Daoy (cell line): Measurements from ENCODE around the gene PCDHA4. TPM values are rescaled to one million over a fixed set of nuclear protein-coding genes. Genes with fewer than 3 reads are reported as not detected.

ENCODE experiments used
- DNase-seq: peaks from one replicate; pipeline ENCODE4 v3.0.0-alpha.2; 2015; ENCODE audit warnings: low read depth
- total RNA-seq: library from RNA; depleted of rRNA; stranded (reverse); fragments of >200 nt; shearing (Covaris generic); gene quantifications from 2 replicates; pipeline ENCODE4 v1.2.3, GENCODE V29; 2014; rRNA removed

Gene PCDHA4
- total RNA-seq, 1 experiment from 2014 or later: 3.0 TPM

DNA sequence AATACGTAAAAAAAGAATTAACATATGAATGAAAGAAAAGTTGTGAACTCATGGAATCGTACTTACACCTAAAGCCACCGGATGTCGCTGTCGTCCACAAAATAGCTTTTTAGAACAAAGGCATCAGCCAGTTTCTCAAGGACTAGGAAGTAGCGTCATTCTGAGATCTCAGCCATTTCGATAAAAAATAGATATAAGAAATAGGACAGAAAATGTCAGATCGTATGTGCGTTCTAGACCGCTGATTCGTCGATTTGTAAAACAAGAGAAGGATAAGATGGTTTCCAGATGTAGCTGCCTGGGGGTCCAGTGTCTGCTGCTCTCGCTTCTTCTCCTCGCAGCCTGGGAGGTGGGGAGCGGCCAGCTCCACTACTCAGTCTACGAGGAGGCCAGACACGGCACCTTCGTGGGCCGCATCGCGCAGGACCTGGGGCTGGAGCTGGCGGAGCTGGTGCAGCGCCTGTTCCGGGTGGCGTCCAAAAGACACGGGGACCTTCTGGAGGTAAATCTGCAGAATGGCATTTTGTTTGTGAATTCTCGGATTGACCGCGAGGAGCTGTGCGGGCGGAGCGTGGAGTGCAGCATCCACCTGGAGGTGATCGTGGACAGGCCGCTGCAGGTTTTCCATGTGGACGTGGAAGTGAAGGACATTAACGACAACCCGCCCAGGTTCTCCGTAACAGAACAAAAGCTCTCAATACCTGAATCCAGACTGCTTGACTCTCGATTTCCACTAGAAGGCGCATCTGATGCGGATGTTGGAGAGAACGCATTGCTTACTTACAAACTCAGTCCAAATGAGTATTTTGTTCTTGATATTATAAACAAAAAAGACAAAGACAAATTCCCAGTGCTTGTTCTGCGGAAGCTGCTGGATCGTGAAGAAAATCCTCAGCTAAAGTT, 49.2 kb downstream of the PCDHA4 start, which contains the start of gene PCDHA10:
PCDHA10 (plus strand) TSS at position 126 of the 903 bp plus-strand sequence; CDS start at position 278, 152 bp downstream.
- DNase-seq: peak; percentile 73

DNA sequence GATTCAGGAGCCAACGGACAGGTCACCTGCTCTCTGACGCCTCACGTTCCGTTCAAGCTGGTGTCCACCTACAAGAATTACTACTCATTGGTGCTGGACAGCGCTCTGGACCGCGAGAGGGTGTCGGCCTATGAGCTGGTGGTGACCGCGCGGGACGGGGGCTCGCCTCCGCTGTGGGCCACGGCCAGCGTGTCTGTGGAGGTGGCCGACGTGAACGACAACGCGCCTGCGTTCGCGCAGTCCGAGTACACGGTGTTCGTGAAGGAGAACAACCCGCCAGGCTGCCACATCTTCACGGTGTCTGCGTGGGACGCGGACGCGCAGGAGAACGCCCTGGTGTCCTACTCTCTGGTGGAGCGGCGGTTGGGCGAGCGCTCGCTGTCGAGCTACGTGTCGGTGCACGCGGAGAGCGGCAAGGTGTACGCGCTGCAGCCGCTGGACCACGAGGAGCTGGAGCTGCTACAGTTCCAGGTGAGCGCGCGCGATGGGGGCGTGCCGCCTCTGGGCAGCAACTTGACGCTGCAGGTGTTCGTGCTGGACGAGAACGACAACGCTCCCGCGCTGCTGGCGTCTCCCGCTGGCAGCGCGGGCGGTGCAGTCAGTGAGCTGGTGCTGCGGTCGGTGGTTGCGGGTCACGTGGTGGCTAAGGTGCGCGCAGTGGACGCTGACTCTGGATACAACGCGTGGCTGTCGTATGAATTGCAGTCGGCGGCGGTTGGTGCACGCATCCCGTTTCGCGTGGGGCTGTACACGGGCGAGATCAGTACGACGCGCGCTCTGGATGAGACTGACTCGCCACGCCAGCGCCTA, 50.5 kb downstream of the PCDHA4 start:
- DNase-seq: no peak

DNA sequence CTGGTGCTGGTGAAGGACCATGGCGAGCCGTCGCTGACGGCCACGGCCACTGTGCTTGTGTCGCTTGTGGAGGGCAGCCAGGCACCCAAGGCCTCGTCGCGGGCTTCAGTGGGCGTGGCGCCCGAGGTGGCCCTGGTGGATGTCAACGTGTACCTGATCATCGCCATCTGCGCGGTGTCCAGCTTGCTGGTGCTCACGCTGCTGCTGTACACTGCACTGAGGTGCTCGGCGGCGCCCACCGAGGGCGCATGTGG, 51.0 kb downstream of the PCDHA4 start:
- DNase-seq: no peak

DNA sequence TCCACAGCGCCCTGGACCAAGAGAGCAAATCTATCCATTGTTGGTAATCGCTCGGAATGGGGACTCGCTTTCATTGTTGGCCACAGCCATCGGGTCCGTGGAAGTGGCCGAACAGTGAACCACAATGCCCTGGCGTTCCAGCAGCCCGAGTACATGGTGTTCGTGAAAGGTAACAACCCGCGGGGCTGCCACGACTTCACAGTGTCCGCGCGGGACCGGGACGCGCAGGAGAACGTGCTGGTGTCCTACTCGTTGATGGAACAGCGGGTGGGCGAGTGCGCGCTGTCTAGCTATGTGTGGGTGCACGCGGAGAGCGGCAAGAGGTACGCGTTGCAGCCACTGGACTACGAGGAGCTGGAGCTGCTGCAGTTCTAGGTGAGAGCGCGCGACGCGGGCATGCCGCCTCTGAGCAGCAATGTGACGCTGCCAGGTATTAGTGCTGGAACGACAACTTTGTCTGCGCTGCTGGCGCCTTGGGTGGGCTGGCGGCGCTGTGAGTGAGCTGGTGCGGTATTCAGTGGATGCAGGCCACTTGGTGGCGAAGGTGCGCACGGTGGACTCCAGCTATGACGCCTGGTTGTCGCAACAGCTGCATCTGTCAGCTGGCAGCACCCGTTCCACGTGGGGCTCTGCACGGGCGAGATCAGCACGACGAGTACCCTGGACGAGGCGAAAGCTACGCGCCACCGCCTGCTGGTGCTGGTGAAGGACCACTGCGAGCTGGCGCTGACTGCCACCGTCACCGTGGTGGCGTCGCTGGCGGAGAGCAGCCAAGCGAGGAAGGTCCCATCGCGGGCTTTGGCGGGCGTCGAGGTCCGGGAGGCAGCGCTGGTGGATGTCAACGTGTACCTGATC, 55.8 kb downstream of the PCDHA4 start:
- DNase-seq: no peak

Other genes starting within 250 kb of the PCDHA4 start
- 59.0 and 60.4 TPM in 2 replicates for gene SRA1, start 249.6 kb upstream of the PCDHA4 start, total RNA-seq
- 10.7 and 15.9 TPM in 2 replicates for gene APBB3, start 242.5 kb upstream of the PCDHA4 start, total RNA-seq
- 17.8 and 23.5 TPM in 2 replicates for gene SLC35A4, start 242.2 kb upstream of the PCDHA4 start, total RNA-seq
- 0.11 TPM in 1 of 2 replicates, not detected in the other for gene CD14, start 173.9 kb upstream of the PCDHA4 start, total RNA-seq
- 19.1 and 38.7 TPM in 2 replicates for gene TMCO6, start 167.6 kb upstream of the PCDHA4 start, total RNA-seq
- gene NDUFA2, start 159.4 kb upstream of the PCDHA4 start, total RNA-seq: 64.1 and 70.2 TPM in 2 replicates
- gene IK, start 159.2 kb upstream of the PCDHA4 start, total RNA-seq: 138 and 190 TPM in 2 replicates
- gene WDR55, start 142.2 kb upstream of the PCDHA4 start, total RNA-seq: 16.8 and 22.5 TPM in 2 replicates
- 0.69 and 1.4 TPM in 2 replicates for gene DND1, start 133.5 kb upstream of the PCDHA4 start, total RNA-seq
- gene HARS1, start 115.7 kb upstream of the PCDHA4 start, total RNA-seq: 114 and 126 TPM in 2 replicates
- gene HARS2, start 115.6 kb upstream of the PCDHA4 start, total RNA-seq: 65.1 and 68.8 TPM in 2 replicates
- 84.2 and 124 TPM in 2 replicates for gene ZMAT2, start 106.6 kb upstream of the PCDHA4 start, total RNA-seq
- 0.42 and 1.2 TPM in 2 replicates for gene PCDHA1, start 20.9 kb upstream of the PCDHA4 start, total RNA-seq
- gene PCDHA2, start 12.2 kb upstream of the PCDHA4 start, total RNA-seq: 0.29 TPM in 1 of 2 replicates, not detected in the other
- gene PCDHA3, start 6.0 kb upstream of the PCDHA4 start, total RNA-seq: 0.12 and 0.34 TPM in 2 replicates
- 0.39 and 0.69 TPM in 2 replicates for gene PCDHA5, start 14.5 kb downstream of the PCDHA4 start, total RNA-seq
- gene PCDHA6, start 20.9 kb downstream of the PCDHA4 start, total RNA-seq: 5.4 and 7.0 TPM in 2 replicates
- 0.71 and 0.97 TPM in 2 replicates for gene PCDHA7, start 27.2 kb downstream of the PCDHA4 start, total RNA-seq
- gene PCDHA8, start 34.1 kb downstream of the PCDHA4 start, total RNA-seq: 0.06 TPM in 1 of 2 replicates, not detected in the other
- gene PCDHA9, start 41.3 kb downstream of the PCDHA4 start, total RNA-seq: 0.11 and 0.51 TPM in 2 replicates
- 0.68 and 3.3 TPM in 2 replicates for gene PCDHA10, start 48.8 kb downstream of the PCDHA4 start, total RNA-seq
- 1.9 and 2.0 TPM in 2 replicates for gene PCDHA11, start 61.9 kb downstream of the PCDHA4 start, total RNA-seq
- gene PCDHA12, start 68.2 kb downstream of the PCDHA4 start, total RNA-seq: 0.69 and 1.5 TPM in 2 replicates
- 0.17 and 0.71 TPM in 2 replicates for gene PCDHA13, start 75.1 kb downstream of the PCDHA4 start, total RNA-seq
- 1.6 and 3.1 TPM in 2 replicates for gene PCDHAC1, start 119.2 kb downstream of the PCDHA4 start, total RNA-seq
- 1.2 and 1.3 TPM in 2 replicates for gene PCDHAC2, start 159.4 kb downstream of the PCDHA4 start, total RNA-seq
- gene PCDHB1, start 244.3 kb downstream of the PCDHA4 start, total RNA-seq: 0.06 TPM in 1 of 2 replicates, not detected in the other